Measurements from ENCODE around the gene AQP12A. TPM values are rescaled to one million over a fixed set of nuclear protein-coding genes. Genes with fewer than 3 reads are reported as not detected.

Gene AQP12A
- total RNA-seq, 1 donor: not detected

DNA sequence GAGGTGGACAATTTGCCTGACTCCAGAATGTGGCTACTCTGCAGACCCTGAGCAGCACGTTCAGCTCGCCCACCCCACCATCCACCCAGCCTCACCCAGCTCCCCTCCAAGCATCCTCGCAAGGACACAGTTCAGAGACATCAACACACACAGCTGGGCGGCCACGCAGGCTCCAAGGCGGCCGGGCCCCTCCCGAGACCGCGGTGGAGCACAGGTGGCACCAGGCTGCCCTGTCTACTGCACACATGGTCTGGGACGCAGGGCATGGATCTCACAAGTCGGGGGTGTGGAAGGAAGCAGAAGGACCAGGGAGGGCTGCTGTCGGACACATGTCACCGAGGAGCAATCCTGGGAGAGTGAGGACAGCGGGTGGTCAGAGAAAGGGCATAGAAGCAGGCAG is 36.2 kb downstream of the AQP12A start:
- Histone ChIP-seq H3K4me1 (ENCODE audit: insufficient read depth, low read length) (no peaks in the 10 kb centered on the region), H3K9me3 (ENCODE audit: low read depth, low read length) (no peaks in the 10 kb centered on the region), H3K4me3 (ENCODE audit: low read length) (no peak overlapping the region), H3K27me3 (ENCODE audit: insufficient read depth, low read length) (no peaks in the 10 kb centered on the region)

DNA sequence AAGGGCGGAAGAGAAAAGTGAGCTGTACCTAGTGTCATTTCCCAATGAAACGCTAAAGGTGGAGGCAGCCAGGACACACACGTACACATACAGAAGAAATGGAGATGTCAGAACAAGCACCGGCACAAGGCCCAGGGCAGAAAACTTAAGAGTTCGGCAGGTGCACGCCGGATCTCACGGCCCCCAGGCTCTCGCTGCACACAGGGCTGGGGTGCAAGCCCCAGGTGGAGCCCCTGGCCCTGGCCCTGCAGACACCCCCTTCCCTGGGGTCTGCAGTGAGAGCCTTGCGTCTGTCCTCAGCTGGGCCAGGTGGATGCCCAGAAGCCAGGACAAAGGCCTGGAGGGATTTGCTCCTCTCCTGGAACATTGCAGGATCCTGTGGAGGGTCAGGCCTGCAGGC is 36.7 kb downstream of the AQP12A start:
- H3K4me1 ChIP-seq (ENCODE audit: insufficient read depth, low read length): no peaks in the 10 kb centered on the region
- H3K9me3 ChIP-seq (ENCODE audit: low read depth, low read length): no peaks in the 10 kb centered on the region
- no peak overlapping the region for H3K4me3 ChIP-seq (ENCODE audit: low read length)
- H3K27me3 ChIP-seq (ENCODE audit: insufficient read depth, low read length): no peaks in the 10 kb centered on the region

DNA sequence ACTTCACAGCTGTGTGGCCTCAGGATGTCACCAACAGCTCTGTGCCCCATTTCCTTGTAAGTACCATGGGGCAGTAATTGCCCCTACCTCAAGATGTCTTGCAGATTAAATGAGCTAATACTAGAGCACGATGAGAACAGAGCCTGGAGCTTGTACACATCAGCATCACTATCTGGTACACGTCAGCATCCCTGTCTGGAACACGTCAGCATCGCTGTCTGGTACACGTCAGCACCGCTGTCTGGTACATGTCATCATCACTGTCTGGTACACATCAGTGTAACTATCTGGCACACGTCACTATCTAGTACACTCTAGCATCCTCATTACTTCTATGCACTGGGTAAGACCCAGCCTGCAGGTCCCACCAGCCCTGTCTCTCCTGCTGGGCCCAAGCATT is 37.2 kb downstream of the AQP12A start:
- no peaks in the 10 kb centered on the region for H3K4me1 ChIP-seq (ENCODE audit: insufficient read depth, low read length)
- H3K27me3 ChIP-seq (ENCODE audit: insufficient read depth, low read length): no peaks in the 10 kb centered on the region
- no peak overlapping the region for H3K4me3 ChIP-seq (ENCODE audit: low read length)
- no peaks in the 10 kb centered on the region for H3K9me3 ChIP-seq (ENCODE audit: low read depth, low read length)

DNA sequence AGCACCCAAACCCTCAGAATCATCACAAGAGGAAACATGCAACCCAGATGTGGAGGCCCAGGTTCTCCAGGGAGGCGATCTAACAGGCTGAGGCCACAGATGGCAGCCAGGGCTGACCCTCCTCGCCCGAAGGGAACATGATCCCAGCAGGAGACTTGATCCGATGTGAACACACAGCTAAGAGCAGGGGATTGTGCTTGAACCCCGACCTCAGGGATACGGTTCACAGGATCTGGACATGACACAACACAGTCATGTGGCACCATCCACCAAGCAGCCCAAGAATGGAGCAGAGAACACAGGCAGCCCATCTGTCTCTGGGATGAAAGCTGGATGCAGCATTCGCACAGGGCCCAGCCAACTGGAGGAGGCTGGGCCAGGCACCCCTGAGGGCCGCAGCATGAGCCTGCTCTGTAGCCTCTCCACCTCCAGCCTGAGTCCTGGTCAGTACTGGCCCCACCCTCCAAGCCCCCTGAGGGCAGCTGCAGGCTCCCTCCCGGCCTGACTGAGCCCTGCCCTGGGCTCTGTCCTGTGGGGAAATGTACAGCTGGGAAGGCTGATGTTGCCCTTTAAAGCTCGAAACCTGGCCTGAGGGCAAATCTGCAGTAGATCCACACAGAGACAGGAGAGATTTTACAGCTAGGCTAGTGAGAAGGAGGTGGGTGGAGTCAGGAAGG is 39.0 kb downstream of the AQP12A start:
- no peak overlapping the region for H3K4me3 ChIP-seq (ENCODE audit: low read length)
- H3K9me3 ChIP-seq (ENCODE audit: low read depth, low read length): no peaks in the 10 kb centered on the region
- H3K4me1 ChIP-seq (ENCODE audit: insufficient read depth, low read length): no peaks in the 10 kb centered on the region
- H3K27me3 ChIP-seq (ENCODE audit: insufficient read depth, low read length): no peaks in the 10 kb centered on the region

DNA sequence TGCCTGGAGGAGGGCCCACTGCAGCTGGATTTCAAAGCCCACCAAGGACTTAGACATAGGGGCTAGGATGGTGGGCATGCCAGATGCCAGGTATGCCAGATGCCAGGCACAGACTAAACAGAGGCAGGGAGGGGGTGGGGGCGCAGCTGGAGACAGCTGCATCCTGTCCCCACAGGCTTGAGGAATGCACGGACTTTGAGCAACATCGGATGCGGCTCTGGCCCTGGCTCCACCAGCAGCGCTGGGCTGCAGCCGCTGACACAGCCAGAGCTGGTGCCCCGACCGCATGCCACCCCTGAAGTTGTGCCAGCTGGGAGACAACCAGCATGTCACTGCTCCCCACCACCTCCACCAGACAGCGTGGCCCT is 39.5 kb downstream of the AQP12A start:
- Histone ChIP-seq H3K4me1 (ENCODE audit: insufficient read depth, low read length) (no peaks in the 10 kb centered on the region), H3K9me3 (ENCODE audit: low read depth, low read length) (no peaks in the 10 kb centered on the region), H3K4me3 (ENCODE audit: low read length) (no peak overlapping the region), H3K27me3 (ENCODE audit: insufficient read depth, low read length) (no peaks in the 10 kb centered on the region)

DNA sequence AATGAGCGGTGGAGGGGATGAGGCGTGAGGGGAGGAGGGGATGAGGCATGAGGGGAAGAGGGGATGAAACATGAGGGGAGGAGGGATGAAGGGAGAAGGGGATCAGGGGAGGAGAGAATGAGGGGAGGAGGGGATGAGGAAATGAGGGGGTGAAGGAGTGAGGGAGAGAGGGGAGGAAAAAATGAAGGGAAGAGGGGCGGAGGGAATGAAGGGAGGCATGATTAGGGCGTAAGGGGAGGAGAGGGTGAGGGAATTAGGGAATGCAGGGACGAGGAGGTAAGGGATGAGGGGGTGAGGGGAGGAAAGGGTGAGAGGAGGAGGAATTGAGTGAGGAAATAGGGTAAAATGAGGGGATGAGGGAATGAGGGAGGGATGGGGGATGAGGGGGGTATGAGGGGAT is 40.5 kb downstream of the AQP12A start:
- Histone ChIP-seq H3K4me1 (ENCODE audit: insufficient read depth, low read length) (no peaks in the 10 kb centered on the region), H3K4me3 (ENCODE audit: low read length) (no peak overlapping the region), H3K27me3 (ENCODE audit: insufficient read depth, low read length) (no peaks in the 10 kb centered on the region), H3K9me3 (ENCODE audit: low read depth, low read length) (no peaks in the 10 kb centered on the region)

DNA sequence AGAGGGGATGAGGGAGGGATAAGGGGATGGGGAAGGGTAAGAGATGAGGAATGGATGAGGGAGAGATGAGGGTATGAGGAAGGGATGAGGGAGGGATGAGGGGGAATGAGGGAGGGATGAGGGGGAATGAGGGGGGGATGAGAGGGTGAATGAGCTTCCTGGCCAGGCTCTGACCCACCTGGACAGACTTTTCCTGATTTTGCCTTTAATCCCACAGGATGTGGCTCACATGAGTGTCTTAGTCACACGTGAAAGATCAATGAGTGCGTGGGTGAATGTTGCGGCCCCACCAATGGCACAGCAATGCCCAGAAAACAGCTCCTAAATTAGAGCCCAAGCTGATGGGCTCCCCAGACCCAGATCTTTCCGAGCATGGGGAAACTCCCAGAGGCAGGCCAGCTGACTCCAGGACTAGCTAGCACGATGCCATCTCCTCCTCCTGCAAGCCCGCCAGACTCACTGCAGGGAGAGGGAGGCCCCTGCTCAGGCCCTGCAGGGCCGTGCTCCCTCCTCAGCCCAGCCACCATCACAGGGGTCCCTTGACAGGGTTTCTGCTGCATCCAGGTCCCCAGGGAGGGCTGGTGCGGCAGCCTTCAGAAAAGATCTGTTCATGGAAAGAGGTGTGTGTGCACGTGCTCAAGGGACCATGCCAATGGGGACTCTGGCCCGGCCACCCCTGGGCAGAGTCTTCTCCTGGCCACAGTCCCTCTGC is 41.4 kb downstream of the AQP12A start:
- Histone ChIP-seq H3K4me3 (ENCODE audit: low read length) (no peak overlapping the region), H3K27me3 (ENCODE audit: insufficient read depth, low read length) (no peaks in the 10 kb centered on the region), H3K4me1 (ENCODE audit: insufficient read depth, low read length) (no peaks in the 10 kb centered on the region), H3K9me3 (ENCODE audit: low read depth, low read length) (no peaks in the 10 kb centered on the region)

DNA sequence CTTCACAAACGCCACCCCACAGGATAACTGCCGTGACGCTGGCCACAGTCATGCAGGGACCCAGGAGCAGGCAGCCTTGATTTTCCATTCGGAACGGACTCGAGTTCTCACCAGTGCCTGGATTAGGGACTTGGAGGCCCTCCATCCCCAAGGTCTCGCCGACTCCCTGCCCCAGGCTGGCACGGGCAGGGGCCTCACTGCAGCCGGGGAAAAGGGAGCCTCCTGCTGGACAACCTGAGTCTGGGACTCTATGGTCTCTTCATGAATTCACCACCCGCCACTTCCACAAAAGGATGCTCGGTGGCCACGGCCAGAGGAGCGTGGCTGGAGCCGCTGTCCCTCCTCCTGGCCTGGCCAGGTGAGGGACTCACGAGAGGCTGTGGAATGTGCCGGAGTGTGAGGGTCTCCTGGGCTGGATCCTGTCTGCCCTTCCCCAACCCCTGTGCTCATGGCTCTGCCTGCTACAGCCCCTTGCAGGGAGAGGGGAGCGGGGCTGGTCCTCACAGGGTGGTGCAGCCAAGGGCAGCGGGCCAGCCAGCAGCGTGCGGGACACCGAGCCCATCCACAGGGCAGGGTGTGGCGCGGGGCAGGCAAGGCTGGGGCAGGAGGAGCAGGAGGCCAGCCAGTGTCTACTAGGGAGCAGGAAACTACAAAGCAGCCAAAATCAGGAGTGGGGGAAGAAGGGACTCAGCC is 42.3 kb downstream of the AQP12A start:
- Histone ChIP-seq H3K4me1 (ENCODE audit: insufficient read depth, low read length) (no peaks in the 10 kb centered on the region), H3K9me3 (ENCODE audit: low read depth, low read length) (no peaks in the 10 kb centered on the region), H3K27me3 (ENCODE audit: insufficient read depth, low read length) (no peaks in the 10 kb centered on the region), H3K4me3 (ENCODE audit: low read length) (no peak overlapping the region)

DNA sequence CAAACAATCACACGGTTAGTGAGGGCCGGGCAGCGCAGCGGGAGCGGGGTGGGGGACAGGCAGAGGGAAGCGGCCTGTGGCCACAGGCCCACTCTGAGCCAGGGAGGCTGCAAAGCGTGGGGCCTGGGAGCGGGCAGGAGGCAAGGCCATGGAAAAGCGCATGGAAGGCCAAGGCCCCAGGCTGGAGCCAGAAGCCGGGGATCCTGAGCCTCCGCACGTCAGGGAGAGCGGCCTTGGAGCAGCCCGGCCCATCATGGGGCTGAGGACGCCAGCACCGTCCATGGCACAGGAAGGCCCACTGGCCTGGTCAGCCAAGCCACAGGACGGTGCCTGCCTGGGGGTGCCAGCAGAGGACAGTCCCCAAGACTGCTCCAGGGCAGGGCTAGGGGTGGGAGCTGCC is 43.1 kb downstream of the AQP12A start:
- H3K27me3 ChIP-seq (ENCODE audit: insufficient read depth, low read length): no peaks in the 10 kb centered on the region
- no peaks in the 10 kb centered on the region for H3K4me1 ChIP-seq (ENCODE audit: insufficient read depth, low read length)
- no peaks in the 10 kb centered on the region for H3K9me3 ChIP-seq (ENCODE audit: low read depth, low read length)
- H3K4me3 ChIP-seq (ENCODE audit: low read length): no peak overlapping the region

DNA sequence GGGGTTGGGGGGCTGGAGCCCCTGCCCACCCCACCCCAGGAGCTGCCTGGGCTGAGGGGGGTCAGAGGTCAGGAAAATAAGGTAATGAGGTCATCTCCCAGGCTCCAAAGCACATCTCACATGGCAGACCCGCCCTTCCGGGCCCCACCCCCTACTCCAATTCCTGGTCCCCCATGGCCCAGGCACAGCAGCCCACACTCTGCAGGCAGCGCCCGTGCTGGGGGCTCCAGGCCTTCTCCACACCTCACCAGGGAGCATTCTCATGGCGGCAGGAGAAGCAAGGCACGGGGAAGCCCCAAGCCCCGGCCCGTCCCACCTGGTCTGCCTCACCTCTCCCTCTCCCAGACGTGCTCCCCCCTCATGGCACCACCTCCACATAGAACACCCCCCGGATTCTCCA is 43.8 kb downstream of the AQP12A start:
- Histone ChIP-seq H3K4me1 (ENCODE audit: insufficient read depth, low read length) (no peaks in the 10 kb centered on the region), H3K27me3 (ENCODE audit: insufficient read depth, low read length) (no peaks in the 10 kb centered on the region), H3K9me3 (ENCODE audit: low read depth, low read length) (no peaks in the 10 kb centered on the region), H3K4me3 (ENCODE audit: low read length) (no peak overlapping the region)

DNA sequence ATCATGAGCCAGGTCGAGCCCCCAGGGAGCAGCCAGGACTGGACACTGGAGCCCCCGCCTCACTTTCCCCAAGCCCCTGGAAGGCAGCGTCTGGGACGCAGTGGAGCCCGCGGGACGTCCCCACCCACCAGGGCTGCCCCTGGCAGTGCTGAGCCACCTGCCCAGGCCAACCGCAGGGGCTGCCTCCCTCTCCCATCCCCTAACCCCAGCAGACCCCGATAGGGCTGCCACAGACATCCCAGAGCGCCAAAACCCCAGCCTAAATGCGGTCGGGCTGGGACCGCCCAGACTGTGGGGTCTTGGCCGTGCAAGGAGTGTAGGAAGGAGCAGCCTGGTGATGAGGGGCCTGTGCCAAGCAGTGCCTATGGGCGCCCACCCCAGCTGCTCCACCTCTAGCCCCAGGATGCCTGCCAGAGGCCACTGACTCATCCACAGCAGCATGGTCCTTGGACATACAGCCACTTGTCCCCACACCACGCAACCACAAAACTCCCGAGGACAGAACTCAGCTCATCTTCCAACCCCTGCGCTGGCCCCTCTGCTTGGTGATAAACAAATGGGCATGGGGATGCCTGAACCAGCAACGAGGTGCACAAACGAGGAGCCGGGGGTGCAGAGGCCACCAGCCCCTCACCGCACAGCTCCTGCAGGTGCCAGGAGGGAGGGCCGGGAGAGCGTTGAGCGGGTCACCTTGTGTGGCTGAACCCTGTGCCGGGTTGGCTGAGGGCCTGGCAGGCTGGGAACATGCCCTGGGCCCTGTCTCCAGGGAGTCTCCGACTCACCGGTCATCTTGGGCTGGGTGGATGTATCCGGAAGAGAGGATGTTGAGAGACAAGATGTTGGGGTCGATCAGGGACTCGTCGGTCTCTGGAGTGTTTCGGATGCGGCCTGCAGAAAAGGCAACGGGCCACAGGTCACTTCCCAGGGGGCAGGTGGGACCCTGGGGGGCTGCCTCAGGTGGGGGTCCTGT is 44.9 kb downstream of the AQP12A start:
- Histone ChIP-seq H3K27me3 (ENCODE audit: insufficient read depth, low read length) (no peaks in the 10 kb centered on the region), H3K4me3 (ENCODE audit: low read length) (no peak overlapping the region), H3K9me3 (ENCODE audit: low read depth, low read length) (no peaks in the 10 kb centered on the region), H3K4me1 (ENCODE audit: insufficient read depth, low read length) (no peaks in the 10 kb centered on the region)

DNA sequence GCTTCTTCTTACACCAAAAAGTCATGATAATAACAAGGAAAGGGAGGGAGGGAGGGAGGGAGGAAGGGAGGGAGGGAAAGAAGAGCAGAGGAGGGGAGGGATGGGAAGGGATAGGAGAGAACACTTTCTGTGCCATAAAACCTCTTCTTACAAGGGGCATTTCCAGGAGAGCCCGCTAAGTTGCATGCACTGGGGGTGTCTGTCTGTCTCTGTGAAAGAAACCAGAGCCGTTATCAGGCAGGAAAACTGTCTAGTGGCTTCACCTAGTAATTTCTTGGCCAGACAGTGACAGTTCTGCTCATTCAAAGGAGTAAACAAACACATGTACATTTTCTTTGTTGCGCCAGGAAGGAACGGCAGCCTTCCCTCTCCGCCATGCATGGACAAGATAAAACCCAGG is 45.8 kb downstream of the AQP12A start:
- H3K27me3 ChIP-seq (ENCODE audit: insufficient read depth, low read length): no peaks in the 10 kb centered on the region
- no peak overlapping the region for H3K4me3 ChIP-seq (ENCODE audit: low read length)
- no peaks in the 10 kb centered on the region for H3K9me3 ChIP-seq (ENCODE audit: low read depth, low read length)
- no peaks in the 10 kb centered on the region for H3K4me1 ChIP-seq (ENCODE audit: insufficient read depth, low read length)

DNA sequence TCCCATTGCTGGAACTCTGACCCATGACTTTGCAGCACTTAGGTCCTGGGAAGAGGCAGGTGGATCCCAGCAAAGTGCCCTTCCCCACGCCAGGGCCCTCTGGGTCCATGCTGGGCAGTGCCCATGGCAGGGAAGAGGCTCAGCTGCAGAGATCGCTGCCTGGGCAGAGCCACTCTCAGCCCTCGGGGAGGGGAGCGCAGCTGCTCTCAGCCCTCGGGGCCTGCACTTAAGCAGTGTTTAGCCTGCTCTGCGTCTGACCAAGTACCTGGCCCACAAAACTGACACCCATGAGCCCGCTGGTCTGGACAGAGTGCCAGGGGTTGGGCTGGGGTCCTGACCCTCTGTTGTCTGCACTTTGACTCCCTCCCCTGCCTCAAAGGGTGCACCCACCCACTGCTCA is 46.3 kb downstream of the AQP12A start:
- Histone ChIP-seq H3K27me3 (ENCODE audit: insufficient read depth, low read length) (no peaks in the 10 kb centered on the region), H3K4me1 (ENCODE audit: insufficient read depth, low read length) (no peaks in the 10 kb centered on the region), H3K4me3 (ENCODE audit: low read length) (no peak overlapping the region), H3K9me3 (ENCODE audit: low read depth, low read length) (no peaks in the 10 kb centered on the region)

DNA sequence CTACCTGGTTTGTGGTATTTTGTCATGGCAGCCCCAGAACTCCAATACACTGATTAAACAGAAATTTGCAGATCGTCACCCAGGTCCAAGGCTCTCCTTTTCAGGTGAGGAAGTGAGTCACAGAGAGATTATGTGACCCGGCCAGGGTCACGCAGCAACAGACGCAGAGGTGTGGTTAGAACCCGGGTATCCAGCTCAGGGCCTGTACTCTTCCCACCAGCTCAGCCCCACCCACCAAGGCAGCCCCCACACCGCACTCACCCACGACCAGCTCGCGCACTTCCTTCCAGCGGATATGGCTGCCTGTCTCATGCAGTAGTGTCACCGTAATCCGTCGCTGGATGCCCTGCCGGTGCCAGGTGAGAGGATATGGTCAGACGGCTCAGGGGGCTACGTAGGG is 48.1 kb downstream of the AQP12A start:
- H3K4me3 ChIP-seq (ENCODE audit: low read length): no peak overlapping the region
- no peaks in the 10 kb centered on the region for H3K27me3 ChIP-seq (ENCODE audit: insufficient read depth, low read length)
- no peaks in the 10 kb centered on the region for H3K9me3 ChIP-seq (ENCODE audit: low read depth, low read length)
- H3K4me1 ChIP-seq (ENCODE audit: insufficient read depth, low read length): no peaks in the 10 kb centered on the region

DNA sequence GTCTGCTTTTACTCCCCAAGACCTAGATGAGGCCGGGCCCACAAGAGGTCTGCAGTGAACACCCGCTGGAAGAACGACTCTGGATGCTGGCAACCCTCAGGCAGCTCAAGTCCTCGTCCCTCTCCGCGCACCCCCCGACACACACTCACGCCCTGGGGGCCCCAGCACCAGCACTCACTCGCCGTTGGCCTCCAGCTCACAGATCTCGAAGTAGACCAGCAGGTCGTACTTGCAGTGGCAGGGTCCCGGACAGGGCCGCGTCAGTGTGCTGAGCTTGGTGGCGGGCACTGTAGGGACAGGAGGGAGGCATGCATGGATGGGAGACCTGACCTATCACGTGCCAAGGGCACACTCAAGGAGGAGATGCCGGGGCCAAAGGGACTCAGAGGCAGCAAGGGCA is 49.4 kb downstream of the AQP12A start:
- Histone ChIP-seq H3K4me3 (ENCODE audit: low read length) (no peak overlapping the region), H3K9me3 (ENCODE audit: low read depth, low read length) (no peaks in the 10 kb centered on the region), H3K4me1 (ENCODE audit: insufficient read depth, low read length) (no peaks in the 10 kb centered on the region), H3K27me3 (ENCODE audit: insufficient read depth, low read length) (no peaks in the 10 kb centered on the region)
